ENCODE measurements around the gene PPFIBP2.

PPFIBP2 gene

GRCh38 chr11:7665473-7666291 lies 151.9 kb downstream of the PPFIBP2 start:
- DNase-seq (ENCODE audit: low read depth in 3 of 3): peak; percentile 31 to 74 (median 59)

- no peak for DNase-seq (ENCODE audit: low read depth in 3 of 3)
These were observed 152.6 kb downstream of the PPFIBP2 start for GRCh38 chr11:7666292-7666866.

GRCh38 chr11:7667460-7667859 lies 153.7 kb downstream of the PPFIBP2 start:
- DNase-seq (ENCODE audit: low read depth in 3 of 3): no peak

- DNase-seq (ENCODE audit: low read depth in 3 of 3): no peak
These were observed 154.7 kb downstream of the PPFIBP2 start for GRCh38 chr11:7668464-7668863.

GRCh38 chr11:7668911-7669310 lies 155.1 kb downstream of the PPFIBP2 start:
- no peak for DNase-seq (ENCODE audit: low read depth in 3 of 3)

GRCh38 chr11:7670641-7671040 lies 156.8 kb downstream of the PPFIBP2 start:
- DNase-seq (ENCODE audit: low read depth in 3 of 3): no peak

GRCh38 chr11:7671347-7672215 lies 157.8 kb downstream of the PPFIBP2 start:
- DNase-seq (ENCODE audit: low read depth in 3 of 3): no peak

GRCh38 chr11:7672276-7672959 lies 158.6 kb downstream of the PPFIBP2 start:
- no peak for DNase-seq (ENCODE audit: low read depth in 3 of 3)

- no peak for DNase-seq (ENCODE audit: low read depth in 3 of 3)
These were observed 159.3 kb downstream of the PPFIBP2 start, which contains the start of gene CYB5R2 for GRCh38 chr11:7672960-7673723. TSS of gene CYB5R2 (minus strand) at chr11:7673500. CDS start at chr11:7672825, 675 bp downstream.

- no peak for DNase-seq (ENCODE audit: low read depth in 3 of 3)
These were observed 160.1 kb downstream of the PPFIBP2 start for GRCh38 chr11:7673724-7674434.

- no peak for DNase-seq (ENCODE audit: low read depth in 3 of 3)
These were observed 161.8 kb downstream of the PPFIBP2 start for GRCh38 chr11:7675631-7676030.

- DNase-seq (ENCODE audit: low read depth in 3 of 3): no peak
These were observed 163.3 kb downstream of the PPFIBP2 start for GRCh38 chr11:7677071-7677470.

- DNase-seq (ENCODE audit: low read depth in 3 of 3): no peak
These were observed 164.0 kb downstream of the PPFIBP2 start for GRCh38 chr11:7677796-7678201.

- DNase-seq (ENCODE audit: low read depth in 3 of 3): no peak
These were observed 169.8 kb downstream of the PPFIBP2 start for GRCh38 chr11:7683571-7683970.

GRCh38 chr11:7686761-7687160 lies 173.0 kb downstream of the PPFIBP2 start:
- no peak for DNase-seq (ENCODE audit: low read depth in 3 of 3)

GRCh38 chr11:7687386-7687785 lies 173.6 kb downstream of the PPFIBP2 start:
- no peak for DNase-seq (ENCODE audit: low read depth in 3 of 3)

GRCh38 chr11:7688238-7688826 lies 174.5 kb downstream of the PPFIBP2 start:
- no peak for DNase-seq (ENCODE audit: low read depth in 3 of 3)

GRCh38 chr11:7689239-7689638 lies 175.4 kb downstream of the PPFIBP2 start:
- DNase-seq (ENCODE audit: low read depth in 3 of 3): no peak

GRCh38 chr11:7690648-7691047 lies 176.8 kb downstream of the PPFIBP2 start:
- DNase-seq (ENCODE audit: low read depth in 3 of 3): no peak

All from stimulated activated CD4-positive, alpha-beta T cell treated with anti-CD3 and anti-CD28 coated beads, TNF-alpha, amount 100 ng/mL, for 24 hours (primary cell).